Lower leg skin (tissue), 3 donors: ENCODE data around the gene THBS1.

Source experiments
- CTCF ChIP-seq, 3 donors: fragments of 450-650 bp; IDR thresholded peaks; one replicate each; pipeline ENCODE4 v1.5.1; 2016; ENCODE audit warnings: antibody characterized with exemption in 3 of 3, mild to moderate bottlenecking in 3 of 3, moderate library complexity in 2 of 3
- POLR2A ChIP-seq, 2 donors: fragments of 450-650 bp; IDR thresholded peaks; one replicate each; pipeline ENCODE4 v1.6.1; 2016 to 2017; ENCODE audit warnings: antibody characterized with exemption in 2 of 2, mild to moderate bottlenecking in 1 of 2, moderate library complexity in 1 of 2

DNA sequence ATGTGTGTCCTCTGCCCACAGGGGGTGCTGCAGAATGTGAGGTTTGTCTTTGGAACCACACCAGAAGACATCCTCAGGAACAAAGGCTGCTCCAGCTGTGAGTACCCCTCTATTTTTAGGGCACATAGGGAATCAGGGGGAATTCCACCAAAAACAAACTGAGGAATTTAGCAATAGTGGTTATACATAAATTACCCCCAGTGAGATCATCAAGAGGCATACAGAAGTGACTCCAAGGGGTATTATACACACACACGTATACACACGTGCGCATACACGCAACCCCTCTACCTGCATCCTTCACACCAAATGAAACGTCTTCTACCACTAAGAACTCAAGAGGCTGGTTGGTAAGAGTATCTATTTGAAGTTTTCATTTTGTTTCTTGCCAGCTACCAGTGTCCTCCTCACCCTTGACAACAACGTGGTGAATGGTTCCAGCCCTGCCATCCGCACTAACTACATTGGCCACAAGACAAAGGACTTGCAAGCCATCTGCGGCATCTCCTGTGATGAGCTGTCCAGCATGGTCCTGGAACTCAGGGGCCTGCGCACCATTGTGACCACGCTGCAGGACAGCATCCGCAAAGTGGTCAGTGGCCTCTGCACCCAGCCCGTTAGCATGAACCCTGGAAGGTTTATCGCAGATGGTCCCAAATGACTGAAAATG lies 2.9 kb downstream of the THBS1 start:
- TF ChIP-seq CTCF (IDR thresholded peaks at IDR 0.05) (no peak), POLR2A (IDR thresholded peaks at IDR 0.05) (no peak)
